Measurements from ENCODE around the gene ADPRM. TPM values are rescaled to one million over a fixed set of nuclear protein-coding genes. Genes with fewer than 3 reads are reported as not detected.

Gene ADPRM
- total RNA-seq, 4 donors from 2014 or later = 5.8 to 12.2 (median 8.5) TPM

GRCh38 chr17:10756185-10756584, 58.8 kb downstream of the ADPRM start:
- Histone ChIP-seq H3K9me3 (no peaks in the 10 kb centered on the region), H3K36me3 (no peaks in the 10 kb centered on the region), H3K27me3 (no peaks in the 10 kb centered on the region), H3K4me3 (no peak overlapping the region), H3K27ac (replicated peaks in 1 of 4) (no peak overlapping the region), H3K4me1 (no peaks in the 10 kb centered on the region)
- intact Hi-C loops (cut with DNase I) = no loop called here
- no peak for DNase-seq (ENCODE audit: extremely low spot score)
- WGBS = 69% methylated on average over 1 of the region's 1 CpG
- TF ChIP-seq, protein P1, sequence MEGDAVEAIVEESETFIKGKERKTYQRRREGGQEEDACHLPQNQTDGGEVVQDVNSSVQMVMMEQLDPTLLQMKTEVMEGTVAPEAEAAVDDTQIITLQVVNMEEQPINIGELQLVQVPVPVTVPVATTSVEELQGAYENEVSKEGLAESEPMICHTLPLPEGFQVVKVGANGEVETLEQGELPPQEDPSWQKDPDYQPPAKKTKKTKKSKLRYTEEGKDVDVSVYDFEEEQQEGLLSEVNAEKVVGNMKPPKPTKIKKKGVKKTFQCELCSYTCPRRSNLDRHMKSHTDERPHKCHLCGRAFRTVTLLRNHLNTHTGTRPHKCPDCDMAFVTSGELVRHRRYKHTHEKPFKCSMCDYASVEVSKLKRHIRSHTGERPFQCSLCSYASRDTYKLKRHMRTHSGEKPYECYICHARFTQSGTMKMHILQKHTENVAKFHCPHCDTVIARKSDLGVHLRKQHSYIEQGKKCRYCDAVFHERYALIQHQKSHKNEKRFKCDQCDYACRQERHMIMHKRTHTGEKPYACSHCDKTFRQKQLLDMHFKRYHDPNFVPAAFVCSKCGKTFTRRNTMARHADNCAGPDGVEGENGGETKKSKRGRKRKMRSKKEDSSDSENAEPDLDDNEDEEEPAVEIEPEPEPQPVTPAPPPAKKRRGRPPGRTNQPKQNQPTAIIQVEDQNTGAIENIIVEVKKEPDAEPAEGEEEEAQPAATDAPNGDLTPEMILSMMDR (IDR thresholded peaks at IDR 0.05) = no peak
- TF ChIP-seq POLR2AphosphoS5 (IDR thresholded peaks at IDR 0.05) (no peak), POLR2A (IDR thresholded peaks at IDR 0.05; ENCODE audit: low read depth) (no peak), EP300 (IDR thresholded peaks at IDR 0.05) (no peak)

DNA sequence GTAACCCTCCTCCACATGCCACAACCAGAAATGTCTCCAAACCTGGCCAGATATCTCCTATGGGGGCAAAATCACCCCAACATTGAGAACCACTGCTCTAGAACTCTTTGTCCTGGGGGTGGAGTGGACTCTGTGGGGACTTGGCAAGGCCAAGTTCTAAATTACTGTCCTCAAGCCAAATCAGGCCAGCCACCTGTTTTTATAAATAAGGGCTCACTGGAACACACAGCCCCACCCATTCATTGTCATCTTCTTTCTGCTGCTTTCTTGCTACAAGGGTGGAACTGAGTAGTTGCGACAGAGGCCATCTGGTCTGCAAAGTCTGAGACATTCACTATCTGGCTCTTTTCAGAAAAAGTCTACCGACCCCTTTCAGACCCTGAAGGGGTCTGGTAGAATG, 59.2 kb downstream of the ADPRM start:
- H3K36me3 ChIP-seq = no peaks in the 10 kb centered on the region
- no peaks in the 10 kb centered on the region for H3K9me3 ChIP-seq
- H3K4me3 ChIP-seq = no peak overlapping the region
- 86% methylated on average over 2 of the region's 2 CpGs for WGBS
- no peaks in the 10 kb centered on the region for H3K27me3 ChIP-seq
- TF ChIP-seq, protein P1 (IDR thresholded peaks at IDR 0.05) = no peak
- TF ChIP-seq EP300 (IDR thresholded peaks at IDR 0.05) (no peak), POLR2AphosphoS5 (IDR thresholded peaks at IDR 0.05) (no peak), POLR2A (IDR thresholded peaks at IDR 0.05; ENCODE audit: low read depth) (no peak)
- DNase-seq (ENCODE audit: extremely low spot score) = no peak
- H3K4me1 ChIP-seq = no peaks in the 10 kb centered on the region
- H3K27ac ChIP-seq (replicated peaks in 1 of 4) = no peak overlapping the region
- intact Hi-C loops (cut with DNase I) = no loop called here

DNA sequence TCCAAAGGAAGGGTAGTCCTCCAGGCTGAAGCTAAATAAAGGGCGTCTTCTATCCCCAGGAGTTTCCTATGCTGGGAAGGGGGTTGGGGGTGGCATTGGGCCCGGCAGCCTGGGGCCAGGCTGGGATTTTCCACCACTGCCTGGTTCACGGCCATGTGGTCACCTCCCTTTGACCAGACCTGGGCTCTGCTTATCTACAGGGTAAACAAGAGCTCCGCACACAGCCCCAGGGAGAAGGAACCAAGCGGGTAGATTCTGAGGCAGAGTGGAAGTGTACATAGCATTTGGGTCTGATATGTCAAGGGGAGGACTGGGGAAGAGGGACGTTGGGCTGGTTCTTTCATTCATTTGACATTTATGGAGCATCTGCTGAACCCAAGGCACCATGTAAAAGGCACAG, 59.7 kb downstream of the ADPRM start:
- Histone ChIP-seq H3K27me3 (no peaks in the 10 kb centered on the region), H3K36me3 (no peaks in the 10 kb centered on the region), H3K4me1 (no peaks in the 10 kb centered on the region), H3K4me3 (no peak overlapping the region), H3K9me3 (no peaks in the 10 kb centered on the region), H3K27ac (replicated peaks in 1 of 4) (no peak overlapping the region)
- no peak for DNase-seq (ENCODE audit: extremely low spot score)
- no peak for TF ChIP-seq EP300 (IDR thresholded peaks at IDR 0.05)
- no peak for TF ChIP-seq POLR2AphosphoS5 (IDR thresholded peaks at IDR 0.05)
- no peak for TF ChIP-seq POLR2A (IDR thresholded peaks at IDR 0.05; ENCODE audit: low read depth)
- TF ChIP-seq, protein P1 (IDR thresholded peaks at IDR 0.05) = no peak
- 85% methylated on average over 5 of the region's 6 CpGs for WGBS
- intact Hi-C loops (cut with DNase I) = no loop called here

DNA sequence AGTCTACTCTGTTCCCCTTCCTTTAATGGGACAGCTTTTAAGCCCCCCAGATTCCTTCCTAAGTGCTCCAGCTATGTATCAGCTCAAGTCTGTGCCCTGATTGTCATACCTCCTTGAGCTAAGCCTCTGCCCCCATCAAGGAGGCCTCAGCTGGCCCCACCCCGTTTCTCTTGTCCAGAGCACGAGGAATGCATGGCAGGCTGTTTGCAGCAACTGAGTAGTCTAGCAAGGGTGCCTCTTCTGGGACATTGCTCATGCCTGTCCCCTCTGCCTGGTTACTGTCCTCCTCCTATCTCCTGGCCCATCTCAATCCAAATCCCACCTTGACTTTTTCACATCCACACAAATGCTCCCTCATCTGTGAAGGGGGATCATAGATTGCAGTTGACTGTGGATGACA, 60.3 kb downstream of the ADPRM start:
- Histone ChIP-seq H3K4me3 (no peak overlapping the region), H3K4me1 (no peaks in the 10 kb centered on the region), H3K27me3 (no peaks in the 10 kb centered on the region), H3K27ac (replicated peaks in 1 of 4) (no peak overlapping the region), H3K36me3 (no peaks in the 10 kb centered on the region), H3K9me3 (no peaks in the 10 kb centered on the region)
- intact Hi-C loops (cut with DNase I) = no loop called here
- no peak for TF ChIP-seq POLR2AphosphoS5 (IDR thresholded peaks at IDR 0.05)
- 94% methylated on average over 2 of the region's 2 CpGs for WGBS
- DNase-seq (ENCODE audit: extremely low spot score) = no peak

- TF ChIP-seq POLR2AphosphoS5 (IDR thresholded peaks at IDR 0.05) = no peak
- TF ChIP-seq, protein P1 (IDR thresholded peaks at IDR 0.05) = no peak
- no peak for TF ChIP-seq EP300 (IDR thresholded peaks at IDR 0.05)
- no peak for TF ChIP-seq POLR2A (IDR thresholded peaks at IDR 0.05; ENCODE audit: low read depth)
- Histone ChIP-seq H3K36me3 (no peaks in the 10 kb centered on the region), H3K27ac (replicated peaks in 1 of 4) (no peak overlapping the region), H3K9me3 (no peaks in the 10 kb centered on the region), H3K4me1 (no peaks in the 10 kb centered on the region), H3K4me3 (no peak overlapping the region), H3K27me3 (no peaks in the 10 kb centered on the region)
- no peak for DNase-seq (ENCODE audit: extremely low spot score)
- 90% methylated on average over 6 of the region's 6 CpGs for WGBS
- intact Hi-C loops (cut with DNase I) = no loop called here
These were observed 60.7 kb downstream of the ADPRM start for GRCh38 chr17:10758062-10758461.

Other genes starting within 250 kb of the ADPRM start
- gene MYH4, start 228.0 kb upstream of the ADPRM start, total RNA-seq = not detected
- gene MYH1, start 179.1 kb upstream of the ADPRM start, total RNA-seq = under 1 TPM in 1 of 4 donors, not detected in 3; 0.13 TPM
- 1 to 10 TPM in 1 of 4 donors, under 1 TPM in 3; under 0.01 to 1.4 (median 0.34) TPM for gene MYH2, start 147.9 kb upstream of the ADPRM start, total RNA-seq
- gene MYH3, start 40.3 kb upstream of the ADPRM start, total RNA-seq = 1 to 10 TPM in 3 of 4 donors, under 1 TPM in 1; 0.83 to 2.4 (median 1.6) TPM
- gene SCO1, start 61 bp upstream of the ADPRM start, total RNA-seq = 10 to 100 TPM; 16.7 to 23.1 (median 18.6) TPM
- gene TMEM220, start 32.4 kb downstream of the ADPRM start, total RNA-seq = 10 to 100 TPM in 2 of 4 donors, 1 to 10 TPM in 2; 7.5 to 15.4 (median 11.1) TPM
- not detected for gene TMEM238L, start 106.5 kb downstream of the ADPRM start, total RNA-seq
- gene PIRT, start 140.5 kb downstream of the ADPRM start, total RNA-seq = 1 to 10 TPM in 3 of 4 donors, under 1 TPM in 1; 0.42 to 3.5 (median 1.5) TPM

All from esophagus muscularis mucosa (tissue), 4 donors.